WERI-Rb-1 (cell line): ENCODE measurements around the gene CSK.

Source experiments
- DNase-seq: peaks from one replicate; pipeline ENCODE4 v3.0.0-alpha.2; 2020
- H3K27ac ChIP-seq: fragments of 250-450 bp; sonication (Bioruptor Pico); 2 replicates; pipeline ENCODE4 v1.5.1; 2020; ENCODE audit warnings: mild to moderate bottlenecking, moderate library complexity
- H3K27me3 ChIP-seq: fragments of 250-450 bp; sonication (Bioruptor Pico); 2 replicates; pipeline ENCODE4 v1.5.1; 2021; ENCODE audit warnings: mild to moderate bottlenecking, low read depth, moderate library complexity; ENCODE audit not compliant: insufficient read depth, severe bottlenecking
- H3K36me3 ChIP-seq: fragments of 250-450 bp; sonication (Bioruptor Pico); 2 replicates; pipeline ENCODE4 v1.5.1; 2020; ENCODE audit warnings: mild to moderate bottlenecking, moderate library complexity
- H3K4me3 ChIP-seq: 2 replicates; pipeline ENCODE4 v1.5.1; 2011; ENCODE audit warnings: low read depth, mild to moderate bottlenecking, control low read depth, low read length
- H3K9me3 ChIP-seq: fragments of 250-450 bp; sonication (Bioruptor Pico); 2 replicates; pipeline ENCODE4 v1.5.1; 2021; ENCODE audit warnings: mild to moderate bottlenecking, moderate library complexity; ENCODE audit not compliant: severe bottlenecking
- CTCF ChIP-seq: IDR thresholded peaks from 2 replicates; pipeline ENCODE4 v1.5.1; 2011; ENCODE audit warnings: low read depth, mild to moderate bottlenecking, control low read depth, inconsistent platforms, low read length

Gene CSK

GRCh38 chr15:74812533-74812932 lies 30.7 kb downstream of the CSK start, which contains the start of gene LMAN1L:
LMAN1L (plus strand) TSS chr15:74812835; CDS start chr15:74812855, 20 bp downstream.
- no peaks in the 10 kb centered on the region for H3K36me3 ChIP-seq
- DNase-seq = no peak
- H3K27me3 ChIP-seq = no peaks in the 10 kb centered on the region
- H3K4me3 ChIP-seq = no peak within 1 kb of the TSS
- TF ChIP-seq CTCF = no peak
- no peak within 1 kb of the TSS for H3K27ac ChIP-seq
- H3K9me3 ChIP-seq = no peaks in the 10 kb centered on the region

DNA sequence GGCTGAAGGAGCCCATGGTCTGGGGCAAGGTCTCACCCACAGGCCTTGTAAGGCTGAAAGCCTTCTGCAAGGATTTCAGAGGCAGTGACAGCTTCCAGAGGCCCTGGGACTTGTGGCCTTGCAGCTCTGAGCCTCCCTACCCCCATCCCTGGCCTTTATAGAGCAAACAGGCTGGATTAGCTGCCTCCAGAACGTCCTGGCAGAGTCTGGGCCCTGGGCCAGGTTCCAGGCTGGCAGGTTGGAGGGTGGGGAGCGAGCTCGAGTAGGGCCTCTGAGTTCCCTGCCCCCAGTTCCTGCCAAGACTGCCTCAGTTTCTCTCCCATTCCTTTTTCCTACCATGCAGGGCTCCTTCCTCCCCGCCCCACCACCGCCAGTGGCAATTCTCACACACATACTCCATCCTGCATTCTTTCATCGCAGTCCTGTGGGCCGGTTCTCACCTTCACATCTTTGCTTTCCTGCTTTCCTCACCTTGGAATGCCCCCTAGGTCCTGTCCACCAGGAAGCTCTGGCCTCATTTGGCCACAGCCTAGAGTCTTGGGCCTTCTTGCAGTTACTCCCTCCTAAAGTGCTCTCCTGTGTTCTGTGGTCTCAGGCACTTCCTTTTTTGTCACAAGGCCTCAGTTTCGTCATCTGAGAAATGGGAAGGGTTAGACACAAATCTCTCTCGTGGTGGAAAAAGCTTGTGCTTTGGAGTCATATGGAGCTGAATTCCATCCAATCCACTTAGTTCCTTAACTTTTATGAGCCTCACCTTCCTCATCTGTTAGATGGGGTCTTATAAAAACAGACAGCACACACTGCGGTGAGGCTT lies 33.4 kb downstream of the CSK start:
- no peak overlapping the region for H3K4me3 ChIP-seq
- no peak for TF ChIP-seq CTCF
- H3K27me3 ChIP-seq = no peaks in the 10 kb centered on the region
- no peaks in the 10 kb centered on the region for H3K9me3 ChIP-seq
- no peak for DNase-seq
- H3K36me3 ChIP-seq = no peaks in the 10 kb centered on the region
- H3K27ac ChIP-seq = peak overlapping the region; percentile 43; the same call in 1 of the 2 replicates

DNA sequence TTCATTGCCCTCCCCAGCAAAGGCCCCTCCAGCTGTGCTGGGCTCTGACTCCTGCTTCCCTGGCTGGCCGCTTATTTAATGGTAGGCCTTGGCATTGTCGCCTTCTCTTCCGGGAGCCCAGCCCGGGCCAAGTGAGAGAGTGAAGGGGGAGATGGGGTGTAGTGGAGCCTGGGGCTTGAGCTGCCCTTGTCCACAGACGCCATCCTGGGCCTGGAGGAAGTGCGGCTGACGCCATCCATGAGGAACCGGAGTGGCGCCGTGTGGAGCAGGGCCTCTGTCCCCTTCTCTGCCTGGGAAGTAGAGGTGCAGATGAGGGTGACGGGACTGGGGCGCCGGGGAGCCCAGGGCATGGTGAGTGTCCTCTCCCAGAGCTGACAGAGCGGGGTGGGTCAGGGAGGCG lies 34.1 kb downstream of the CSK start:
- Histone ChIP-seq H3K9me3 (no peaks in the 10 kb centered on the region), H3K27me3 (no peaks in the 10 kb centered on the region), H3K27ac (no peak overlapping the region), H3K36me3 (no peaks in the 10 kb centered on the region), H3K4me3 (no peak overlapping the region)
- no peak for TF ChIP-seq CTCF
- DNase-seq = no peak

DNA sequence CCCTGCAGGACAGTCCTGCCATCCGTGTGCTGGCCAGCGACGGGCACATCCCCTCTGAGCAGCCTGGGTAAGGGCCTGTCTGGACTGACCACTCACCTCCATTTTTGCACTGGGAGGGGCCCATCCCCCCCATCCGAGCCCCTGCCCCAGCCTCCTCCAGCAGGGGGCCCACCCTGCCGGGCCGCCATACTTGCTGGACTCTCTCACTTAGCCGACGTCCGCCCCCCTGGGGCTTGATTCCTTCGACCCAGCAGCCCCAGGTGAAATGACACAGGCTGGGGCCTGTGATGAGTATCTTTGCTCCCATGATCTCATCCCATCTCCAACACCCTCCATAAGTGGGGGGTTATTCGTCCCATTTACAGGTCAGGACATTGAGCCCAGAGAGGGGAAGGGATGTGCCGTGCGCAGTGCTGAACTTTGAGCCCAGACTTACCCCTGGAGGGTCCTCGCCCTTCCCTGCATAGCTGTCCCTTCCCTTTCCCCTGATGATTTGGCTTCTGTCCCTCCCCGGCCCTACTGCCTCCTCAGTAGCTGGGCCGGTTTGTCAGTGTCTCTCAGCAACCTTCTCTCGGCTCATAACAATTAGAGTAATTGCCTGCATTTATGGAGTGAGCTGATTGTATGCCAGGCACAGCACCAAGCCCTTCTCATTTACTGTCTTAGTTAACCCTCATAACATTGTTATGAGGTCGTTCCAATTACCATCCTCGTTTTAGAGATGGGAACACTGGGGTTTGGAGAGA lies 34.9 kb downstream of the CSK start:
- Histone ChIP-seq H3K36me3 (no peaks in the 10 kb centered on the region), H3K27me3 (no peaks in the 10 kb centered on the region), H3K4me3 (no peak overlapping the region), H3K9me3 (no peaks in the 10 kb centered on the region), H3K27ac (peak overlapping the region; percentile 24)
- TF ChIP-seq CTCF = no peak
- no peak for DNase-seq

DNA sequence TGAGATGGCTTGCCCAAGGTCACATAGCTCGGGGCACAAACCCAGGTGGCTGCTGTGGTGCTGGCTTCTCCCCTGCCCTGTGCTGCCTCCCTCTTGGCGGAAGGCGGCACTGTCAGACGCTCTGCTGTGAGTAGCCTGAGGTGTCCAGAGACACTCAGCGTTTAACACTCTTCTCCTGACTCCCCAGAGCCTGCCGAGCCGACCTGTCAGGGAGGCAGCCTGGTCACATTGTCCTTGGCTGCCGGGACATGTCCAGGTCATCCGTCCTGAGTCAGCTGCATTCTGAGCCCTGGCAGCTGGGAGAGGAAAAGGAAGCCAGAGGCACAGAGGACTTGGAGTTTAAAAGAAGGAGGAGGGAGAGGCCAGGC lies 35.5 kb downstream of the CSK start:
- no peaks in the 10 kb centered on the region for H3K36me3 ChIP-seq
- peak; percentile 88 for DNase-seq
- H3K27ac ChIP-seq = peak overlapping the region; percentile 22
- no peak overlapping the region for H3K4me3 ChIP-seq
- no peaks in the 10 kb centered on the region for H3K27me3 ChIP-seq
- H3K9me3 ChIP-seq = no peaks in the 10 kb centered on the region
- peak; percentile 86 for TF ChIP-seq CTCF
